ENCODE measurements around the gene DUSP22. TPM values are rescaled to one million over a fixed set of nuclear protein-coding genes. Genes with fewer than 3 reads are reported as not detected.

DUSP22 gene
- total RNA-seq, 4 donors from 2014 or later: 53.2 to 89.8 (median 73.7) TPM

DNA sequence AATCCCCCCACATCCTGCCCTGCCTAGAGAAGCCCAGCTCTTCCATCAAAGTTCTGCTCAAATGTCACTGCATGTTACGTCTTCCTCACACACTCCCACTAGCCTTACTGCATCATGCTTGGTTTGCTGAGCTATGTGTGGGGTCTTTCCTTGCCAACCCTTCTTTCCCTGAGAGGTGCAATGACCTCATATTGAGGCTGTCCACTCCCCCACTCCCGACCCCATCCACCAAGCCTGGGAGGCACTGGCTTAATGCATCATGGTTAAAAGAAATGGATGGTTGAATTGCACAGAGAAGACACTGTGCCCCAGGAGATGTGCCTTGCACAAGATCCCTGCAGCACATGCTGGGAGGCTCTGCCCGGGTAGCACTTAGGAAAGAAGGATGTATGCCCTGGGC is 91.6 kb downstream of the DUSP22 start:
- H3K4me3 ChIP-seq: no peak overlapping the region
- no peaks in the 10 kb centered on the region for H3K4me1 ChIP-seq
- no peak for TF ChIP-seq POLR2A (IDR thresholded peaks at IDR 0.05)
- TF ChIP-seq, protein P1, sequence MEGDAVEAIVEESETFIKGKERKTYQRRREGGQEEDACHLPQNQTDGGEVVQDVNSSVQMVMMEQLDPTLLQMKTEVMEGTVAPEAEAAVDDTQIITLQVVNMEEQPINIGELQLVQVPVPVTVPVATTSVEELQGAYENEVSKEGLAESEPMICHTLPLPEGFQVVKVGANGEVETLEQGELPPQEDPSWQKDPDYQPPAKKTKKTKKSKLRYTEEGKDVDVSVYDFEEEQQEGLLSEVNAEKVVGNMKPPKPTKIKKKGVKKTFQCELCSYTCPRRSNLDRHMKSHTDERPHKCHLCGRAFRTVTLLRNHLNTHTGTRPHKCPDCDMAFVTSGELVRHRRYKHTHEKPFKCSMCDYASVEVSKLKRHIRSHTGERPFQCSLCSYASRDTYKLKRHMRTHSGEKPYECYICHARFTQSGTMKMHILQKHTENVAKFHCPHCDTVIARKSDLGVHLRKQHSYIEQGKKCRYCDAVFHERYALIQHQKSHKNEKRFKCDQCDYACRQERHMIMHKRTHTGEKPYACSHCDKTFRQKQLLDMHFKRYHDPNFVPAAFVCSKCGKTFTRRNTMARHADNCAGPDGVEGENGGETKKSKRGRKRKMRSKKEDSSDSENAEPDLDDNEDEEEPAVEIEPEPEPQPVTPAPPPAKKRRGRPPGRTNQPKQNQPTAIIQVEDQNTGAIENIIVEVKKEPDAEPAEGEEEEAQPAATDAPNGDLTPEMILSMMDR (IDR thresholded peaks at IDR 0.05): no peak
- TF ChIP-seq EP300 (IDR thresholded peaks at IDR 0.05): no peak
- H3K27ac ChIP-seq: no peak overlapping the region
- WGBS, 2 donors: 61 to 63% methylated on average over 3 of the region's 3 CpGs
- no peaks in the 10 kb centered on the region for H3K36me3 ChIP-seq
- peaks cover 0 to 67% of the 10 kb centered on the region in 2 donors for H3K27me3 ChIP-seq
- no peak for DNase-seq (ENCODE audit: low spot score in 2 of 2)
- peaks cover 0 to 11% (median 0%) of the 10 kb centered on the region in 4 donors for H3K9me3 ChIP-seq

DNA sequence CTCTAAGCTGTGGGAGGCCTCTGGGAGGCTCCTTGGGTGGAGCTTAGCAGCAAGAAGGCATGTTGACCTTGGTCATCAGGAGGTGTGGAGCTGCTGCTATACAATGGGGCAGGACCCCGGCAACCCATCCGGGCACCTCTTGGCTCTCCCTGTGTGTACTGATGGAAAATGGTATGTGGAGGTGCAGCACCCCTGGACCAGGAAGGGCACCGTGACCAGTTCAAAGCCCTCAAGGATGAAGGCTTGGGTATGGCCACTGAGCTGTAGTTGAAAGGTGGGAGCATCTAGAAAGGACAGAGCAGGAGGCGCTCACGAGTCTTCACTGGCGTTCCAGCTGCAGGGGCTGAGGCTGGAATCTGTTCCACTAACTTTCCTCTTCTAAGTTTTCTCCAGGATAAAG is 92.6 kb downstream of the DUSP22 start:
- DNase-seq (ENCODE audit: low spot score in 2 of 2): no peak
- WGBS, 2 donors: 84 to 87% methylated on average over 6 of the region's 6 CpGs
- H3K9me3 ChIP-seq: peaks cover 0 to under 1% (median 0%) of the 10 kb centered on the region in 4 donors
- H3K4me3 ChIP-seq: no peak overlapping the region
- H3K27me3 ChIP-seq: peaks cover 0 to 71% of the 10 kb centered on the region in 2 donors
- no peaks in the 10 kb centered on the region for H3K4me1 ChIP-seq
- no peaks in the 10 kb centered on the region for H3K36me3 ChIP-seq
- no peak overlapping the region for H3K27ac ChIP-seq
- TF ChIP-seq, protein P1 (IDR thresholded peaks at IDR 0.05): no peak
- no peak for TF ChIP-seq EP300 (IDR thresholded peaks at IDR 0.05)
- no peak for TF ChIP-seq POLR2A (IDR thresholded peaks at IDR 0.05)

DNA sequence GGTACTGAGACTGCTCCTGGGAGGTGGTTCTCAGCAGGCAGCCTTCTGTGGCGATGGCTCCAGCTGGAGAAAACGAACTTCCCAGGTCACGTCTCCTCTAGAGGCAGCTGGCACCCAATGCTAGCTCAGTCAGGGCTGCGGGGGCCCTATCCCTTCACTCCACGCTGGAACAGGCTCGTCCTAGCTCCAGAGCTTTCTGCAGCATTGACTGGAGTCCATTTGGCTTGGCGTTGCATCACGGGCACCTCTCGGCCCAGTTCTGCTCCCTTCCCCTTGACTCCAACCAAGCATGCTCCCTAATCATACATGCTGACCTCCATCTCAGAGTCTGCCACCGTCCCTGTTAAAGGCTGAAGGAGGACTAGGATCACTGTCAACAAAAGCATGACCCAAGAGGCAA is 93.3 kb downstream of the DUSP22 start:
- Histone ChIP-seq H3K9me3 (no peaks in the 10 kb centered on the region), H3K36me3 (no peaks in the 10 kb centered on the region), H3K27ac (no peak overlapping the region), H3K4me1 (peaks cover 0 to 3% (median 0%) of the 10 kb centered on the region in 4 donors), H3K4me3 (no peak overlapping the region), H3K27me3 (peaks cover 0 to 71% of the 10 kb centered on the region in 2 donors)
- DNase-seq (ENCODE audit: low spot score in 2 of 2): no peak
- TF ChIP-seq EP300 (IDR thresholded peaks at IDR 0.05): no peak
- TF ChIP-seq POLR2A (IDR thresholded peaks at IDR 0.05): no peak
- TF ChIP-seq, protein P1 (IDR thresholded peaks at IDR 0.05): no peak
- 80 to 95% methylated on average over 10 of the region's 10 CpGs for WGBS, 2 donors

DNA sequence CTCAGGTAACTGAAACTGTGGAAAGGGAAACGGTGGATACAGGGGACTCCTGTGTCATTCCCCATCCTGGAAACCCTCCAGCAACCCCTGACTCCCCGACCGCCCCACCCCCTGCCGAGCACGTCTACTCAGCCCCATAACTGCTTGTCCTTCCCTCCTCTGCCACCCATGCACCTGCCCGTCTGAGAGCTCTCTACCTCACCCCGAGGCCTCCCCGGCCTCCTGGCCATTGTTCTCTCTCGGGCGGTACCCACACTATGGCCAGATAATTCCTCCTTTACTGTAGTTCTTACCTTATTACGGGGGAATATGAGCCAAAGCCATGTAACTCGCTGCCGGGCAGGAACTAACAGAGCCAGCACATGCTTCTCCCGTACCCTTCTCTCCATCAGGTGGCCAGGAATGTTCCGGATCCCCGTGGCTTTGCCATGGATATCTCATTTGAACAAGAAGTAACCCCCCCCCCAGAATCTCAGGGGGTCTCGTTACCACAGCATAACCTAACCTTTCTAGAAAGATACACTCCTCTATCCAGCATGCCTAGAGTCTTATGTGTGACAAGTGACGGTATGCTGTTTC is 94.5 kb downstream of the DUSP22 start:
- DNase-seq (ENCODE audit: low spot score in 2 of 2): no peak
- H3K36me3 ChIP-seq: no peaks in the 10 kb centered on the region
- H3K27ac ChIP-seq: no peak overlapping the region
- peaks cover 0 to 80% of the 10 kb centered on the region in 2 donors for H3K27me3 ChIP-seq
- no peaks in the 10 kb centered on the region for H3K9me3 ChIP-seq
- peaks cover 0 to 15% (median 4%) of the 10 kb centered on the region in 4 donors for H3K4me1 ChIP-seq
- 87 to 91% methylated on average over 18 of the region's 18 CpGs for WGBS, 2 donors
- H3K4me3 ChIP-seq: no peak overlapping the region
- TF ChIP-seq EP300 (IDR thresholded peaks at IDR 0.05) (no peak), POLR2A (IDR thresholded peaks at IDR 0.05) (no peak)
- TF ChIP-seq, protein P1 (IDR thresholded peaks at IDR 0.05): no peak

DNA sequence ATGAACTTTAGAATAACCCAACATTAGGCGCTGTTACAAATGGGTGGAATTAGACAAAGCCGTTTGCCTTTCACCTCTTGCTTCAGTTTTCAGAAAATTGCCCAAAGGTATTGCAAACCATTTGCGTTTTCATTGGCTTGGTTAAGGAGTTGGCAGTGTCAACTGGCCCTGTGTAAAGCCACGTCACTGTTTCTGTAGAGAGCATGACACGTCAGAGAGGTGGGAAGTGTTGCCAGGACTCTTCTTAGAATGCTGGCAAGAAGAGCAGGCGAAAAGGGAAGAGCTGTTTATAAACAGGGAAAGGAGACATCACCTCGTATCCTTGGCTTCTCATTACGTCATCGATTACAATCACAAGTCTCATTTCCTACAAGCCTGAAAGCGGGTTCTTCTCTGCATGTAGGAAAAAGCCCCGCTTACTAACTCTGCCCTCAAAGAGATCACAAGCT is 95.0 kb downstream of the DUSP22 start:
- Histone ChIP-seq H3K27me3 (peaks cover 0 to 85% of the 10 kb centered on the region in 2 donors), H3K36me3 (no peaks in the 10 kb centered on the region), H3K27ac (no peak overlapping the region), H3K9me3 (no peaks in the 10 kb centered on the region), H3K4me3 (no peak overlapping the region), H3K4me1 (peaks cover 0 to 20% (median 8%) of the 10 kb centered on the region in 4 donors)
- no peak for DNase-seq (ENCODE audit: low spot score in 2 of 2)
- WGBS, 2 donors: 69% methylated on average over 11 of the region's 11 CpGs
- TF ChIP-seq, protein P1 (IDR thresholded peaks at IDR 0.05): no peak
- TF ChIP-seq POLR2A (IDR thresholded peaks at IDR 0.05): no peak
- TF ChIP-seq EP300 (IDR thresholded peaks at IDR 0.05): no peak

Data from tibial nerve (tissue), 4 donors.